Suppressor macrophage (primary cell): ENCODE data around the gene SCN8A.
"Not testable (repeated sequence)": the region's sequence is repeated elsewhere in the genome, so short reads cannot be mapped to it uniquely, and the experiment has no call there.

Experiments used
- DNase-seq, 4 experiments: peaks; one replicate each; pipeline ENCODE4 v3.0.0-alpha.2; 2020 to 2022
- total RNA-seq, 17 experiments: gene quantifications; one replicate each; lab custom pipeline; 2026; ENCODE audit warnings: mixed read lengths in 6 of 17, inconsistent platforms in 3 of 17; lab: John Stamatoyannopoulos, UW

Gene SCN8A
- 0.07 to 8.6 (median 0.28) reads per million in 17 experiments for total RNA-seq

DNA sequence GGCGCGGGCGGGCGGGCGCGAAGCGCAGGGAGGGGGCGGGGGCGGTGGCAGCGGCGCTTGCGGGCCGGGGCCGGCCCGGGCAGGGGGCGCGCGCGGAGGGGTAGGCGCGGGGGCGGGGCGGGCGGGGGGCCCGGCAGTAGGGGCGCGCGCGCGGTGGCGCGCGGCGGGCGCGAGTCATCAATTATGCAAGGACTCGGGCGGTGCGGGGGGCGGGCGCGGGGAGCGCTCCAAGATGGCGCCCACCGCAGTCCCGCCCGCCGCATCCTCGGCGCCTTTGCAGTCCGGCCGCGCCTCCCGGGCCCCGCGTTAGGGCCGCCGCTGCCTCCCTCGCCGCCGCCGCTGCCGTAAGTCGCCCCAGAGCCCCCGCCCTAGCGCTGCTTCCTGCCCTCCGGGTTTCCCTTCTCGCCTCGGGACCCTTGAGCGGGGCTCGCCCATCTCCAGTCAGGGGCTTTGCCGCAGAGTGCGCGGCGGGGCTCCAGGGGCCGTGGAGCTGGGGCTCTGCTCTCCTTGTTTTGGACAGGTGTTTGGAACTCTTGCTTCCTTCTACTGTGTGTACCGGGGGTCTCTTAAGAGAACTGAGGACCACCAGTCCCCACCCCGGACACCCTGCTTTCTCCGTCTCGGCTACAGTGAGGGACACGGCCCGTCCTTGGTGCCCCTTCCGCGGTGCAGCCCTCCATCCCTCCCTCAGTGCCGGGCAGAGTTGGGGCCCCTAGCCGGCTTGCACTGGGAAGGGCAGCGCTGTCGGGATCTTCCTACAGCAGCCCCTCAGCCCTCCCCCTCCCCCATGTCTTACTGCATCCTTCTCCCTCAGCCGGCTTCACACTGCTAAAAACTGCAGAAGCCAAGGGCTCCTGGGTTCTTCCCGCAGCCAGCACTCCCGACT is at the start of gene SCN8A:
SCN8A (plus strand) TSS at position 218 of the 886 bp plus-strand sequence. CDS start 71,585 bp downstream, outside the sequence.
- peak; percentile 2 to 36 (median 13) for DNase-seq

- no peak for DNase-seq
Observed at GRCh38 chr12:51546097-51546496, 44.9 kb upstream of the SCN8A start.

DNA sequence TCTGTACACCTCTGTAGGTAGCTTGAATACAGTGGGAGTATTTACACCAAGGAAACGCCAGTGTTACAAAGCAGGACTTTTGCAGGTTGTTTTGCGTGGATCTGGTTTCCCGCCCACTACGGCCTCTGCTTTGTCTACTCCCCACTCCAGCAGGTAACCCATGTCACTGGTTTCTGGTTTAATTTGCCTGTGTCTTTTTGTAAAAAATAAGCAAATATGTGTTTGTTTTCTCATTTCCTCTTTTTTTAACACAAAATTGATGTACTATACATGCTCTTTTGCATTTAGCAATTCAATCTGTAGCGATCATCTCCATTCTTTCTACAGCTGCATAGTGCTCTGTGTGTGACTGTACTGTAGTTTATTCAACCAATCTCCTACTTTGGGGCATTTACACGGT is 43.4 kb upstream of the SCN8A start:
- DNase-seq = no peak

- no peak for DNase-seq
Observed at GRCh38 chr12:51548241-51548640, 42.8 kb upstream of the SCN8A start.

- no peak for DNase-seq
Observed at GRCh38 chr12:51549637-51550036, 41.4 kb upstream of the SCN8A start.

GRCh38 chr12:51568271-51569032 is 22.6 kb upstream of the SCN8A start:
- DNase-seq = not testable (repeated sequence)

DNA sequence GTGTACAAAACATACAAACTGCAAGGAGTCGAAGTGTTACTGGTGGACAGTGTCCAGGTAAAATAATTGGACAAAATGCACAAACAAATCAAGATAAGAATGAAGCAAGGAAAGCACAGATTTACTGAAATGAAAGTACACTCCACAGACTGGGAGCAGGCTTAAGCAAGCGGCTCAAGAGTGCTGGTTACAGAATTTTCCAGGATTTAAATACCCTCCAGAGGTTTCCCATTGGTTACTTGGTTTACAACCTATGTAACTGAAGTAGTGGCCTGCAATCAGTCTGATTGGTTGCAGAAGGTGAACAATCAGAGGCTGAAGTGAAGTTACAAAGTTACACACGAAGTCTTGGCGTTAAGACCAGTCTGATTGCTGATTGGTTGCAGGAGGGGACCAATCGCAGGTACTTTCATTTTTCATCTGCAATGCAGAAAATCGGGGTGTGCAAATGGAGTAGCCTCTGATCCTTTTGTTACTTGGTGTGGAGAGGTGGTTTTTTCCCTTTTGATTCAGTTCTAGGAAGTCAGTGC is 11.6 kb upstream of the SCN8A start:
- no peak for DNase-seq

DNA sequence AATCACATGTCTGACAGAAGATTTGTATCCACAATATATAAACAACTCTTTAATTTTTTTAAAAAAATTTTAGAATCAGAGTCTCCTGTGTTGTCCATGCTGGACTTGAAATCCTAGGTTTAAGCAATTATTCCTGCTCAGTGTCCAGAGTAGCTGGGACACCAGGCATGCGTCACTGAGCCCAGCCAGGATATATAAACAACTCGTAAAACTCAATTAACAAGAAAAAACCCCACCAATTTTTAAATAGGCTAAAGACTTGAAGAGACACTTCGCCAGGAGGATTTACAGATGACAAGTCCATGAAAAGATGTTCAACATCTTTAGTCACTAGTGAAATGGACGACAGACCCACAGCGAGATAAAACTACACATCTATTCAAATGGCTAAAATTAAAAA is 2.0 kb upstream of the SCN8A start:
- no peak for DNase-seq

- DNase-seq = no peak
Observed at GRCh38 chr12:51589557-51590176, 1.4 kb upstream of the SCN8A start.

GRCh38 chr12:51590347-51591015 is 552 bp upstream of the SCN8A start:
- peak; percentile 63 to 87 (median 72) for DNase-seq

DNA sequence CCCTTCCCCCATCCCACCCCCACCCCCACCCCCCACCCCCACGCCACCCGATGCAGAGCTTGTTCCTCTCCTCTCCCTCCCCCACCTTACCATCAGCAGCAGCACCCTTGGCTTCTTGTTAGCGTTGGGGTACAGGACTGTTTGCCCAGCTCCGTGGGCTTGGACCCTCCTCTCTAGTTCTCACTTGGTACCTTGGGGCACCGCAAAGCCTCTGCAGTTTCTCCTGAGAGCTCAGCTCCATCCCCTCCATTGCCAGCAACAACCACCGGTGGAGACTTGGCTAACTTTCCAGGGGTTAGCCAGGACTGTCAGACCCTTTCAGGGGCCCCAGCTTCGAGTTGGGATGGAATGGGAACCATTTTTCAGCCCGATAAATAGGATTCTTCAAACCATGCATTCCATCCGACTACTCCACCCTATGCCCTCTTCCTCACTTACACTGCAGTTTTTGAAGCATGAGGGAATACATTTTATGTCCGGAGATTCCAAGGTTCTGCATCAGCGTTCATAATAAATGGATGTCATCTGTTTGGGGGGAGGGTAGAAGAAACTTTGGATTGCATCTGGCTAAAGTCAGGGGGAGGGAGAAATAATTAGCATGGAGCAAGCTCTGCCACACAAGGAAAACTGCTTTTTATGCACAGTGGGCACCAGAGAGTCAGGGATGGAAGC is 1.1 kb downstream of the SCN8A start:
- DNase-seq = no peak

- DNase-seq = no peak
Observed at GRCh38 chr12:51593021-51593420, 2.0 kb downstream of the SCN8A start.

- DNase-seq = peak; percentile 4 to 62 (median 46)
Observed at GRCh38 chr12:51593539-51593938, 2.5 kb downstream of the SCN8A start.

DNA sequence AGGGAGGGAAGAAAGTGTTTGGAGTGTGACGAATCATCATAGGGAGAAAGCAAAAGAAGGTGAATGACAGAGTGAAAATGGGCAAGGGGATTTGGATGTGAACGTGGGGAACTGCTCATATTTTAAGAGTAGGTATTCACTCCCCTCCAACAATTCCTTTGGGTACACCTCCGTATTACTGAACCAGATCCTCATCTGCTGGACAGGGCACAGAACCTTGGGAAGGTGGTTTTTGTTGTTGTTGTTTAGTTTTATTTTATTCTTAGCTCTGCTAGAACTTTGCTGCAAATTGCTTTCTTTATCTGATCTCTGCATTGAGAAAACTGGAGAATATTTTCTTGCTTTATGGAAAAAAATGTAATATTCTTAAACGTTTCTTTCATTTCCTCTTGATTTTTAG is 7.1 kb downstream of the SCN8A start:
- DNase-seq = no peak

GRCh38 chr12:51600721-51601120 is 9.7 kb downstream of the SCN8A start:
- DNase-seq = no peak

DNA sequence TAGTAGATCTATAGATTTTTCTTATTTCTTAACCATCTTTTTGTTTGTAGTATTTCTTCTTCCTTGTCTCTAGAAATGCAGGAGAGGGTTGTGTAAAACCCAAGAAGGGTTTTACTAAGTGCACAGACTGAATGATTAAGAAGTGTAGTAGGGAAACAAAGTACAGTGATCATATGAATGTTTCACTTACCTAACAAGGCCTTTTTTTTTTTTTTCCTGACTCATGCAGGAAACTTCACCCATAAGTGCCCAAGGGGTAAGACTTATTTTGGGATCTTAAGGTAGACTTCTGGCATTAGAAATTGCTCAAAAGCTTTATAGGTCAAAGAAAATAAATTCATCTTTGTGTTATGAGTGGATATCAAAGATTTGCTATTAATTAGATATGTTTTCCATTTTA is 10.2 kb downstream of the SCN8A start:
- DNase-seq = no peak

- not testable (repeated sequence) for DNase-seq
Observed at GRCh38 chr12:51605896-51606295, 14.9 kb downstream of the SCN8A start.

DNA sequence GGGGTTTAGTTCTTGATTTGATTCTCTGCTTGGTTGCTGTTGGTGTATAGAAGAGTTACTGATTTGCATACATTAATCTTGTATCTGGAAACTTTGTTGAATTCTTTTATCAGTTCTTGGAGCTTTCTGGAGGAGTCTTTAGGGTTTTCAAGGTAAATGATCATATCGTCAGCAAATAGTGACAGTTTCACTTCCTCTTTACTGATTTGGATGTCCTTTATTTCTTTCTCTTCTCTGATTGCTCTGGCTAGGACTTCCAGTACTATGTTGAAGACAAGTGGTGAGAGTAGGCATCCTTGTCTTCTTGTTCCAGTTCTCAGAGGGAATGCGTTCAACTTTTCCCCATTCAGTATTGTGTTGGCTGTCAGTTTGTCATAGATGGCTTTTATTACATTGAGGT is 16.2 kb downstream of the SCN8A start:
- not testable (repeated sequence) for DNase-seq

DNA sequence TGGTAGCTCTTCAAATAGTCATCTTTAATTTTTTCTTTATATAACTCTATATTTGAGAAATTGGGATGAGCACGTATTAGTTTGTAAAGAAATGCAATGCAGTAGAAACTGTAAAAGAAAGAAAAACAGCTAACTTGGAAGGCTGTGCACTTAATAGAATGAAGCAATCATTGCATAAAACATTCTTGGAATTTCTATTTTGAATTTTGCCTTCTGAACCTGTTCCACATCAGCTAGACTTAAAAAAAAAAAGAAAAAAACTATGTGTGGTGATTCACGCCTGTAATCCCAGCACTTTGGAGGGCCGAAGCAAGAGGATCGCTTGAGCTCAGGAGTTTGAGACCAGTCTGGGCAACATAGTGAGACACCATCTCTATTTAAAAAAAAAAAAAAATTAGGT is 29.4 kb downstream of the SCN8A start:
- no peak for DNase-seq

DNA sequence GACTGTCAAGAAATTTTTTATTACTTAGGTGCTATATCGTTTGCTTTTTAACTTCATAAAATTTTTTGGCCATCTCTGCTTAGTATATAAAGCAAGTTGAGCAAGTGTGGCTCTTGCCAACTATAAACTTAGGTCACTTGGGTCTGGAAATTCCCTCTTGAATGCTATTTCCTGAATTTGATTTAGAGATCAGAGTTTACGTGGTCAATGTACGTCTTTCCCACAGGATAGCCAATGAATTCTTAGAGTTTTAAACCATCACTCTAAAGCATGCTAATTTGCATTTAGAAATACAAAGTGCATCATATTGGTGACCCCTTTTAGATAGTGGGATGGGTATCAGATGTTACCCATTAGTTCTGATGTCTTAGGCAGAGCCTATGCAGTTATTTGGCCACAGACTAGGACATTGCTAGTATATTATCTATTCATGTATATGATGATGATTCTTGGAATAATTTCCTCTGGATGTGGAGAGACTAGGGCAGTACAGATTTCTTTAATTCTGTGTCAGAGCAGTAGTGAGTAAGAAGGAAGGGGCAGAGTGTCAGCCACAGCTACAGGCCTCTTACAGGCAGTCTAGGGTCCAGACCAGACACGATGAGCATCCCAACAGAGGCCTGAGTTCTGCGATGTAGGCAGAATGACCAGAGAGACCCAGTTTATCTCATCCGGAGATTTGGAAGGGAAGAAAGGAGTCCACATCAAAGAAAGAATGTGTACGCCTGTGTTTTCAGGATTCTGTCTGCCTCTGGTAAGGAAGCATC is 30.3 kb downstream of the SCN8A start:
- DNase-seq = peak in 1 of 4 experiments; percentile 5

- no peak for DNase-seq
Observed at GRCh38 chr12:51622564-51622963, 31.5 kb downstream of the SCN8A start.
